ENCODE data around the gene TMEM50A.
"Not testable (repeated sequence)": the region's sequence is repeated elsewhere in the genome, so short reads cannot be mapped to it uniquely, and the experiment has no call there.

Gene TMEM50A

GRCh38 chr1:25338188-25338981, at the start of gene TMEM50A:
Gene TMEM50A (plus strand): TSS chr1:25338334. CDS start chr1:25340487, 2,153 bp downstream.
- DNase-seq (ENCODE audit: low spot score) = peak; percentile 76

- not testable (repeated sequence) for DNase-seq (ENCODE audit: low spot score)
Observed at GRCh38 chr1:25288573-25289101, 49.5 kb upstream of the TMEM50A start.

- not testable (repeated sequence) for DNase-seq (ENCODE audit: low spot score)
Observed at GRCh38 chr1:25290043-25290442, 48.1 kb upstream of the TMEM50A start.

- DNase-seq (ENCODE audit: low spot score) = not testable (repeated sequence)
Observed at GRCh38 chr1:25293426-25293825, 44.7 kb upstream of the TMEM50A start.

- DNase-seq (ENCODE audit: low spot score) = not testable (repeated sequence)
Observed at GRCh38 chr1:25294889-25295826, 43.0 kb upstream of the TMEM50A start.

- not testable (repeated sequence) for DNase-seq (ENCODE audit: low spot score)
Observed at GRCh38 chr1:25296501-25296900, 41.6 kb upstream of the TMEM50A start.

GRCh38 chr1:25300729-25301128, 37.4 kb upstream of the TMEM50A start:
- not testable (repeated sequence) for DNase-seq (ENCODE audit: low spot score)

GRCh38 chr1:25302330-25302729, 35.8 kb upstream of the TMEM50A start:
- DNase-seq (ENCODE audit: low spot score) = not testable (repeated sequence)

GRCh38 chr1:25304936-25305335, 33.2 kb upstream of the TMEM50A start:
- not testable (repeated sequence) for DNase-seq (ENCODE audit: low spot score)

GRCh38 chr1:25308168-25308567, 30.0 kb upstream of the TMEM50A start:
- not testable (repeated sequence) for DNase-seq (ENCODE audit: low spot score)

GRCh38 chr1:25309085-25309484, 29.0 kb upstream of the TMEM50A start:
- DNase-seq (ENCODE audit: low spot score) = not testable (repeated sequence)

- DNase-seq (ENCODE audit: low spot score) = not testable (repeated sequence)
Observed at GRCh38 chr1:25309486-25309885, 28.6 kb upstream of the TMEM50A start.

- not testable (repeated sequence) for DNase-seq (ENCODE audit: low spot score)
Observed at GRCh38 chr1:25312806-25313470, 25.2 kb upstream of the TMEM50A start.

- DNase-seq (ENCODE audit: low spot score) = not testable (repeated sequence)
Observed at GRCh38 chr1:25320314-25320938, 17.7 kb upstream of the TMEM50A start.

- DNase-seq (ENCODE audit: low spot score) = not testable (repeated sequence)
Observed at GRCh38 chr1:25322127-25322526, 16.0 kb upstream of the TMEM50A start.

- not testable (repeated sequence) for DNase-seq (ENCODE audit: low spot score)
Observed at GRCh38 chr1:25324407-25324806, 13.7 kb upstream of the TMEM50A start.

GRCh38 chr1:25327864-25328790, 10.0 kb upstream of the TMEM50A start:
- DNase-seq (ENCODE audit: low spot score) = not testable (repeated sequence)

- DNase-seq (ENCODE audit: low spot score) = not testable (repeated sequence)
Observed at GRCh38 chr1:25328791-25329185, 9.3 kb upstream of the TMEM50A start.

- not testable (repeated sequence) for DNase-seq (ENCODE audit: low spot score)
Observed at GRCh38 chr1:25329336-25329735, 8.8 kb upstream of the TMEM50A start.

- not testable (repeated sequence) for DNase-seq (ENCODE audit: low spot score)
Observed at GRCh38 chr1:25329950-25330349, 8.2 kb upstream of the TMEM50A start.
